Measurements from ENCODE around the gene HIGD1A. TPM values are rescaled to one million over a fixed set of nuclear protein-coding genes. Genes with fewer than 3 reads are reported as not detected.

Gene HIGD1A
- total and polyA plus RNA-seq, 10 of the 15 experiments (the other 5 are each of a cell fraction or from before 2014, with no cell fraction given): 73.9 to 487 (median 175) TPM

DNA sequence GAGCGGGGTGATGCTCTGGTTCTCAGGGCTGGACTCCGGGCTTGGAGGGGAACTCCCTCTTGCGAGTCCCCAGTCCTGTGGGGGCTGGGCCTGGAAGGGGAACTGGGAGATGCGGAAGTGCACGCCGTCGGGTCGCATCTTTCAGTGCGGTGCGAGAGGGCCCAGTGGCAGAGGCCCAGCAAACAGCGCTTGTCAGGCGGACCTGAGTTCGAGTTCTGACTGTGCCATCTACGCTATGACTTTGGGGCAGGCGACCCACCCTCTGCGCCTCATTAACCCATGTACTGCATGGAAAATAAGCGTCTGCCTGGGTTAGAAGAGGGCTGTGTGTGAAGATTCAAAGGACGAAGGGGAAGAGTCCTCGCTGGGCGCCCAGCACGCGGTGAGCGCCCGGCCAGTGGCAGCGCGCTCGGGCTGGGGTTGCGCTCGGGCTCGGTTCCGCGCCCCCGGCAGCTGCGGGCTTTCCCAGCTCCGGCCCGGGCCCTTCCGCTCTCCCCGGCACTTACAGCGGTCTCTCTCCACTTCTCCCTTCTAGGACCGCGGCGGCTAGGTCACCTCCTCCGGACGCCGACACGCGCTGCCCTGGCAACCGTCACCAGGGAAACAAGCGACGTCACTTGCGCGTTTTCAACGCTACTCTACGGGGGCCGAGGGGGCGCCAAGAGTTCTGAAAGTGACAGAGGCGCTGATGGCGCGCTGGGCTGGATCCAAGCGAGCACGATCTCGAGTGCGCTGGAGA is 31.5 kb downstream of the HIGD1A start, which contains the start of gene CCDC13:
Gene CCDC13 (minus strand): TSS at position 584 of the 739 bp plus-strand sequence. CDS start 14,908 bp downstream, outside the sequence.
- Histone ChIP-seq H3K4me1 (ENCODE audit: control insufficient read depth, insufficient read depth, low read length) (peaks cover 5% of the 10 kb centered on the region; the same call in 1 of the 2 replicates), H3K4me2 (ENCODE audit: control insufficient read depth, insufficient read depth) (peak within 1 kb of the TSS; percentile 89), H3K9ac (ENCODE audit: control insufficient read depth, insufficient read depth, low read length) (peak within 1 kb of the TSS; percentile 71), H3K4me3 (peak within 1 kb of the TSS; percentile 74), H3K27me3 (replicated peaks in 1 of 2; ENCODE audit: control insufficient read depth in 2 of 2, insufficient read depth in 2 of 2, low read length in 1 of 2) (no peaks in the 10 kb centered on the region), H3K36me3 (ENCODE audit: control insufficient read depth in 2 of 2, insufficient read depth in 2 of 2, low read length in 1 of 2) (no peaks in the 10 kb centered on the region), H4K20me1 (ENCODE audit: control insufficient read depth, insufficient read depth) (no peaks in the 10 kb centered on the region), H3K79me2 (ENCODE audit: control insufficient read depth, insufficient read depth, low read length) (no peaks in the 10 kb centered on the region), H3K9me3 (replicated peaks; ENCODE audit: control insufficient read depth, insufficient read depth, low read length) (no peaks in the 10 kb centered on the region), H2AFZ (ENCODE audit: control insufficient read depth, low read depth, low read length) (peak within 1 kb of the TSS; percentile 86), H3K27ac (ENCODE audit: control insufficient read depth, insufficient read depth) (peak within 1 kb of the TSS; percentile 67)
- POLR2A ChIA-PET: no interaction called here
- peak; percentile 73 for DNase-seq (ENCODE audit: low read depth, low spot score)
- WGBS (ENCODE audit: insufficient coverage, insufficient replicate concordance, low lambda C conversion rate, missing lambda C conversion rate): 1% methylated on average over 53 of the region's 63 CpGs
- FAIRE-seq: peak; percentile 80
- no TSS peak for BruUV-seq (replicated peaks)
- in situ Hi-C loops (cut with MboI): no loop called here
- CTCF ChIA-PET: no interaction called here
- SMC1A ChIA-PET (ENCODE audit: uncharacterized antibody, unreplicated experiment): no interaction called here
- RAD21 ChIA-PET (ENCODE audit: unreplicated experiment): no interaction called here
- peak; percentile 99 for ATAC-seq
- intact Hi-C loops (cut with micrococcal nuclease; ENCODE audit: unreplicated experiment): no loop called here
- TF ChIP-seq, protein P1, sequence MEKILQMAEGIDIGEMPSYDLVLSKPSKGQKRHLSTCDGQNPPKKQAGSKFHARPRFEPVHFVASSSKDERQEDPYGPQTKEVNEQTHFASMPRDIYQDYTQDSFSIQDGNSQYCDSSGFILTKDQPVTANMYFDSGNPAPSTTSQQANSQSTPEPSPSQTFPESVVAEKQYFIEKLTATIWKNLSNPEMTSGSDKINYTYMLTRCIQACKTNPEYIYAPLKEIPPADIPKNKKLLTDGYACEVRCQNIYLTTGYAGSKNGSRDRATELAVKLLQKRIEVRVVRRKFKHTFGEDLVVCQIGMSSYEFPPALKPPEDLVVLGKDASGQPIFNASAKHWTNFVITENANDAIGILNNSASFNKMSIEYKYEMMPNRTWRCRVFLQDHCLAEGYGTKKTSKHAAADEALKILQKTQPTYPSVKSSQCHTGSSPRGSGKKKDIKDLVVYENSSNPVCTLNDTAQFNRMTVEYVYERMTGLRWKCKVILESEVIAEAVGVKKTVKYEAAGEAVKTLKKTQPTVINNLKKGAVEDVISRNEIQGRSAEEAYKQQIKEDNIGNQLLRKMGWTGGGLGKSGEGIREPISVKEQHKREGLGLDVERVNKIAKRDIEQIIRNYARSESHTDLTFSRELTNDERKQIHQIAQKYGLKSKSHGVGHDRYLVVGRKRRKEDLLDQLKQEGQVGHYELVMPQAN (conservative IDR thresholded peaks at IDR 0.05): peak; percentile 81
- TF ChIP-seq MEF2B (IDR thresholded peaks at IDR 0.05; ENCODE audit: partially characterized antibody, poor library complexity, severe bottlenecking): peak; percentile 81
- TF ChIP-seq ZNF384 (IDR thresholded peaks at IDR 0.05; ENCODE audit: borderline replicate concordance, low read depth, low read length): no peak
- peak; percentile 53; the same call in 1 of the 3 replicates for TF ChIP-seq POU2F2 (IDR thresholded peaks at IDR 0.05; ENCODE audit: borderline replicate concordance, low read depth, low read length)
- no peak for TF ChIP-seq USF2 (IDR thresholded peaks at IDR 0.05; ENCODE audit: borderline replicate concordance, low read depth, low read length)
- TF ChIP-seq MXI1 (IDR thresholded peaks at IDR 0.05; ENCODE audit: low read depth, low read length): peak; percentile 100
- no peak for TF ChIP-seq SREBF2 (IDR thresholded peaks at IDR 0.05; ENCODE audit: low read length)
- TF ChIP-seq STAT1 (conservative IDR thresholded peaks at IDR 0.05): 0 out of 2 replicates have a peak, but pooled peaks have one; percentile 35
- TF ChIP-seq ZNF687 (IDR thresholded peaks at IDR 0.05): peak; percentile 74; the same call in 1 of the 2 replicates
- TF ChIP-seq, protein P2, sequence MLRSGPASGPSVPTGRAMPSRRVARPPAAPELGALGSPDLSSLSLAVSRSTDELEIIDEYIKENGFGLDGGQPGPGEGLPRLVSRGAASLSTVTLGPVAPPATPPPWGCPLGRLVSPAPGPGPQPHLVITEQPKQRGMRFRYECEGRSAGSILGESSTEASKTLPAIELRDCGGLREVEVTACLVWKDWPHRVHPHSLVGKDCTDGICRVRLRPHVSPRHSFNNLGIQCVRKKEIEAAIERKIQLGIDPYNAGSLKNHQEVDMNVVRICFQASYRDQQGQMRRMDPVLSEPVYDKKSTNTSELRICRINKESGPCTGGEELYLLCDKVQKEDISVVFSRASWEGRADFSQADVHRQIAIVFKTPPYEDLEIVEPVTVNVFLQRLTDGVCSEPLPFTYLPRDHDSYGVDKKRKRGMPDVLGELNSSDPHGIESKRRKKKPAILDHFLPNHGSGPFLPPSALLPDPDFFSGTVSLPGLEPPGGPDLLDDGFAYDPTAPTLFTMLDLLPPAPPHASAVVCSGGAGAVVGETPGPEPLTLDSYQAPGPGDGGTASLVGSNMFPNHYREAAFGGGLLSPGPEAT (IDR thresholded peaks at IDR 0.05; ENCODE audit: low read depth): peak; percentile 80
- TF ChIP-seq RFX5 (IDR thresholded peaks at IDR 0.05; ENCODE audit: low read depth, low read length): peak; percentile 97
- peak; percentile 96 for TF ChIP-seq SIN3A (IDR thresholded peaks at IDR 0.05; ENCODE audit: low read depth, low read length)
- TF ChIP-seq CREM (IDR thresholded peaks at IDR 0.05; ENCODE audit: low read depth): peak; percentile 98
- peak; percentile 74; the same call in 1 of the 2 replicates for TF ChIP-seq NR2F1 (conservative IDR thresholded peaks at IDR 0.05)
- TF ChIP-seq ZNF24 (IDR thresholded peaks at IDR 0.05): peak; percentile 9; the same call in 1 of the 2 replicates

Measured in GM12878 (cell line).